K562 (cell line): ENCODE measurements around the gene CLIC1. TPM values are rescaled to one million over a fixed set of nuclear protein-coding genes. Genes with fewer than 3 reads are reported as not detected.
A peak's percentile ranks its signal among the peaks of the same experiment; 100 is the strongest.

Experiments used
- BRF1 ChIP-seq: IDR thresholded peaks from 3 replicates; pipeline ENCODE4 v1.6.1; 2011; ENCODE audit warnings: borderline replicate concordance, mild to moderate bottlenecking; ENCODE audit not compliant: insufficient read length; ENCODE audit errors: extremely low read depth
- CBFA2T3 ChIP-seq: fragments of 450-650 bp; IDR thresholded peaks from 2 replicates; pipeline ENCODE4 v1.6.1; 2017
- CUX1 ChIP-seq: fragments of 200-800 bp; sonication (Bioruptor generic); IDR thresholded peaks from 2 replicates; pipeline ENCODE4 v1.6.1; 2016; ENCODE audit warnings: missing genetic modification characterization, missing compliant biosample characterization
- FOXJ2 ChIP-seq: fragments of 200-800 bp; sonication (Bioruptor generic); IDR thresholded peaks from 2 replicates; pipeline ENCODE4 v1.6.1; 2016; ENCODE audit warnings: missing genetic modification characterization, missing compliant biosample characterization
- FOXK1 ChIP-seq: sonication (generic); formaldehyde crosslinking; IDR thresholded peaks from 2 replicates; pipeline ENCODE4 v1.8.0; 2022; ENCODE audit warnings: missing genetic modification reagents, mild to moderate bottlenecking, borderline replicate concordance
- FOXM1 ChIP-seq, 2 experiments: fragments of 450-650 bp in 1 of 2; sonication (generic) in 1 of 2; formaldehyde crosslinking in 1 of 2; IDR thresholded peaks; 2 replicates each; pipeline versions ENCODE4 v1.6.1 to v1.9.0; 2017 to 2022; ENCODE audit warnings: low read depth in 2 of 2, mild to moderate bottlenecking in 2 of 2, missing genetic modification reagents in 1 of 2, moderate library complexity in 1 of 2
- L3MBTL2 ChIP-seq: fragments of 450-650 bp; IDR thresholded peaks from 2 replicates; pipeline ENCODE4 v1.6.1; 2016; ENCODE audit warnings: mild to moderate bottlenecking, moderate library complexity
- LARP7 ChIP-seq: fragments of 450-650 bp; IDR thresholded peaks from 2 replicates; pipeline ENCODE4 v1.6.1; 2016
- ZEB2 ChIP-seq: fragments of 450-650 bp; IDR thresholded peaks from 2 replicates; pipeline ENCODE4 v1.6.1; 2016
- ZFP36 ChIP-seq: fragments of 150-350 bp; IDR thresholded peaks from 2 replicates; pipeline ENCODE4 v1.6.1; 2018; ENCODE audit warnings: low read length, low read depth; ENCODE audit not compliant: partially characterized antibody
- ZNF280B ChIP-seq: fragments of 250-450 bp; sonication (Bioruptor Pico); IDR thresholded peaks from 2 replicates; pipeline ENCODE4 v1.5.1; 2021; ENCODE audit warnings: mild to moderate bottlenecking
- ZNF3 ChIP-seq: fragments of 250-450 bp; sonication (Bioruptor Pico); IDR thresholded peaks from 2 replicates; pipeline ENCODE4 v1.5.0; 2021; ENCODE audit warnings: mild to moderate bottlenecking, moderate library complexity
- ZNF324 ChIP-seq: fragments of 250-450 bp; sonication (Bioruptor Pico); IDR thresholded peaks from 2 replicates; pipeline ENCODE4 v1.4.0; 2020; ENCODE audit warnings: mild to moderate bottlenecking
- ZNF639 ChIP-seq, 2 experiments: fragments of 200-800 bp in 1 of 2; sonication (Bioruptor generic) in 1 of 2; sonication (generic) in 1 of 2; formaldehyde crosslinking in 1 of 2; IDR thresholded peaks in 1 of 2; conservative IDR thresholded peaks in 1 of 2; 2 replicates each; pipeline versions ENCODE4 v1.5.0 to v1.6.1; 2016 to 2020; ENCODE audit warnings: missing compliant biosample characterization in 1 of 2, missing genetic modification characterization in 1 of 2, missing genetic modification reagents in 1 of 2
- ZNF75A ChIP-seq: fragments of 450-650 bp; formaldehyde crosslinking; IDR thresholded peaks from 2 replicates; pipeline ENCODE4 v1.4.0; 2020; ENCODE audit warnings: mild to moderate bottlenecking
- polyA plus RNA-seq, 8 experiments: library from polyadenylated mRNA; depleted of rRNA in 4 of 8; stranded (reverse) in 5 of 8; unstranded in 3 of 8; fragments of >200 nt; fragmentation: Nextera tagmentation in 2 of 8; fragmentation: Illumina TruSeq in 1 of 8; extraction: Ambion mirVana in 2 of 8; extraction: Trizol in 1 of 8; gene quantifications; 2 replicates each; pipeline versions ENCODE4 v1.2.1 to v1.2.3, GENCODE V29; 2011 to 2014; ENCODE audit warnings: inconsistent platforms in 1 of 8, missing spikeins in 1 of 8
- total RNA-seq, 7 experiments: library from RNA; depleted of rRNA in 6 of 7; stranded (reverse); fragments of >200 nt in 6 of 7; fragmentation: Illumina TruSeq in 2 of 7; extraction: Trizol in 2 of 7; gene quantifications; 2 replicates each; pipeline versions ENCODE4 v1.2.1 to v1.2.3, GENCODE V29; 2011 to 2021; ENCODE audit warnings: low replicate concordance in 1 of 7
- TF ChIP-seq, protein P1 (sequence below): fragments of 450-650 bp; IDR thresholded peaks from 2 replicates; pipeline ENCODE4 v1.6.1; 2016; ENCODE audit warnings: antibody characterized with exemption
- TF ChIP-seq, protein P2 (sequence below), 2 experiments: fragments of 450-650 bp in 1 of 2; sonication (generic) in 1 of 2; formaldehyde crosslinking; conservative IDR thresholded peaks; 2 replicates each; pipeline versions ENCODE4 v1.4.0 to v1.8.1; 2020 to 2022; ENCODE audit warnings: mild to moderate bottlenecking in 1 of 2, missing genetic modification reagents in 1 of 2

Gene CLIC1
- total and polyA plus RNA-seq, 9 of the 15 experiments (the other 6 are each of a cell fraction or from before 2014, with no cell fraction given): 1,267 to 2,419 (median 1,808) TPM

DNA sequence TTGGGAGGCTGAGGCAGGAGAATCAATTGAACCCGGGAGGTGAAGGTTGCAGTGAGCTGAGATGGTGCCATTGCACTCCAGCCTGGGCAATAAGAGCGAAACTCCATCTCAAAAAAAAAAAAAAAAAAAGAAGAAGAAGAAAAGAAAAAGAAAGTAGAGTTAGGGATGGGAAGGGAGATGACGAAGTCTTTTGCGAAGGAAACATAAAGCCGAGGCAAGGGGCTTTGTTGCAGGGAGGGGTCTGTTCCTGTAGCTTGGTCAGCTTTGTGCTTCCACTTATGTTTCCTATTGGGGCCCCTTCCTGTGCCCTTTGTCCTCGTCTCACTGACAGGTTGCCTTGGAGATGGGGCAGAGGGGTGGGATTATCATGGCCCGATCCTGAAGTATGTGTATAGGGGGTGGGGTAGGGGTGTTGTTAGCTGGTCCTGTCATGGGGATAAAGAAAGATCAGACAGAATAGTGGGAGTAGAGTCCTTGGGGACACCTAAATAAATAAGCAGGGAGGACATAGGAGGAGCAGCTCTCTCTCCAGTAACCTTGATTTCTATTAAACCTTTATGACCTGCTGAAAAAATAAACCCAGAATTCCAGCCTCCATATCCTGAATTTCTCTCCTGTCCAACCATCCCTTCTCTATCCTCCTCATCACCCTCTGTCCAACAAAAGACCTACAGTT lies 1.1 kb upstream of the CLIC1 start (continued):
- TF ChIP-seq, protein P1, sequence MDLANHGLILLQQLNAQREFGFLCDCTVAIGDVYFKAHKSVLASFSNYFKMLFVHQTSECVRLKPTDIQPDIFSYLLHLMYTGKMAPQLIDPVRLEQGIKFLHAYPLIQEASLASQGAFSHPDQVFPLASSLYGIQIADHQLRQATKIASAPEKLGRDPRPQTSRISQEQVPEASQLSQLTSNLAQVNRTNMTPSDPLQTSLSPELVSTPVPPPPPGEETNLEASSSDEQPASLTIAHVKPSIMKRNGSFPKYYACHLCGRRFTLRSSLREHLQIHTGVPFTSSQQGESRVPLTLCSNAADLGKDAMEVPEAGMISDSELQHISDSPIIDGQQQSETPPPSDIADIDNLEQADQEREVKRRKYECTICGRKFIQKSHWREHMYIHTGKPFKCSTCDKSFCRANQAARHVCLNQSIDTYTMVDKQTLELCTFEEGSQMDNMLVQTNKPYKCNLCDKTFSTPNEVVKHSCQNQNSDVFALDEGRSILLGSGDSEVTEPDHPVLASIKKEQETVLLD: peak; percentile 28; the same call in 1 of the 2 replicates
- TF ChIP-seq ZNF324: no peak
- peak; percentile 94; the same call in 1 of the 2 replicates for TF ChIP-seq LARP7
- TF ChIP-seq FOXK1 (CRISPR knock-in tag): 0 out of 2 replicates have a peak, but pooled peaks have one; percentile 7
- no peak for TF ChIP-seq CBFA2T3
- TF ChIP-seq L3MBTL2: no peak
- TF ChIP-seq ZNF3 (CRISPR knock-in tag): no peak
- no peak for TF ChIP-seq ZFP36
- TF ChIP-seq FOXJ2 (tag): no peak
- TF ChIP-seq, protein P2, sequence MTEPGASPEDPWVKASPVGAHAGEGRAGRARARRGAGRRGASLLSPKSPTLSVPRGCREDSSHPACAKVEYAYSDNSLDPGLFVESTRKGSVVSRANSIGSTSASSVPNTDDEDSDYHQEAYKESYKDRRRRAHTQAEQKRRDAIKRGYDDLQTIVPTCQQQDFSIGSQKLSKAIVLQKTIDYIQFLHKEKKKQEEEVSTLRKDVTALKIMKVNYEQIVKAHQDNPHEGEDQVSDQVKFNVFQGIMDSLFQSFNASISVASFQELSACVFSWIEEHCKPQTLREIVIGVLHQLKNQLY (CRISPR knock-in tag; conservative IDR thresholded peaks at IDR 0.05): no peak
- peak; percentile 66; the same call in 1 of the 2 replicates for TF ChIP-seq ZNF280B (CRISPR knock-in tag)
- no peak for TF ChIP-seq CUX1 (CRISPR knock-in tag)
- TF ChIP-seq ZEB2: no peak
- TF ChIP-seq BRF1: no peak
- TF ChIP-seq ZNF75A (CRISPR knock-in tag): no peak
- TF ChIP-seq FOXM1 (IDR thresholded peaks at IDR 0.05; ENCODE audit: low read depth): no peak
- TF ChIP-seq FOXM1 (CRISPR knock-in tag; IDR thresholded peaks at IDR 0.05; ENCODE audit: low read depth): no peak
- TF ChIP-seq ZNF639 (CRISPR knock-in tag; conservative IDR thresholded peaks at IDR 0.05 in 1 of 2, IDR thresholded peaks at IDR 0.05 in 1 of 2): no peak
